Myocyte (in vitro differentiated cells): Measurements from ENCODE around the gene ATXN2. TPM values are rescaled to one million over a fixed set of nuclear protein-coding genes. Genes with fewer than 3 reads are reported as not detected.
A peak's percentile ranks its signal among the peaks of the same experiment; 100 is the strongest.
"Not testable (repeated sequence)": the region's sequence is repeated elsewhere in the genome, so short reads cannot be mapped to it uniquely, and the experiment has no call there.

ENCODE experiments used
- DNase-seq: peaks from one replicate; pipeline ENCODE4 v3.0.0-alpha.2; 2012; ENCODE audit warnings: low read depth
- total RNA-seq: library from RNA; depleted of rRNA; stranded (reverse); fragments of >200 nt; gene quantifications from 2 replicates; pipeline ENCODE4 v1.2.3, GENCODE V29; 2014

Gene ATXN2
- total RNA-seq, 1 donor from 2014 or later: 18.3 TPM

DNA sequence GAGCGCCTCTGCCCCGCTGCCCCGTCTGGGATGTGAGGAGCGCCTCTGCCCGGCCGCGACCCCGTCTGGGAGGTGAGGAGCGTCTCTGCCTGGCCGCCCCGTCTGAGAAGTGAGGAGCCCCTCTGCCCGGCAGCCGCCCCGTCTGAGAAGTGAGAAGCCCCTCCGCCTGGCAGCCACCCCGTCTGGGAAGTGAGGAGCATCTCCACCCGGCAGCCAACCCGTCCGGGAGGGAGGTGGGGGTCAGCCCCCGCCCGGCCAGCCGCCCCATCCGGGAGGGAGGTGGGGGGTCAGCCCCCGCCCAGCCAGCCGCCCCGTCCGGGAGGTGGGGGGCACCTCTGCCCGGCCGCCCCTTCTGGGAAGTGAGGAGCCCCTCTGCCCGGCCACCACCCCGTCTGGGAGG, 91.9 kb downstream of the ATXN2 start:
- DNase-seq: not testable (repeated sequence)

DNA sequence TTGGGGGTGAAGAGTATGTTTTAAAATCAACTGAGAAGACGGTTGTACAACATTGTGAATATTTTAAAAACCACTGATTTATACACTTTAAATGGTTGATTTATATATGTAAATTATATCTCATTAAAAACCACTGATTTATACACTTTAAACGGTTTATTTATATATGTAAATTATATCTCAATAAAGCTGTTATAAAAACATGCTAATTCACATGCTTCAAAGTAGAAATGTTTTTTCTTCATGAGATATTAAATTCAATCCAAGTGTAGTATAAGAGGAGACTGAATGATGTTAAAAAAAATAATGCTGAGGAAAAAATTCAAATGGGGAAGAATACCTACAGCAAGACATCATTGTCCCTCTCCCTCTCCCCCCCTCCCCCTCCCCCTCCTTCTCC, 92.9 kb downstream of the ATXN2 start:
- DNase-seq: no peak

DNA sequence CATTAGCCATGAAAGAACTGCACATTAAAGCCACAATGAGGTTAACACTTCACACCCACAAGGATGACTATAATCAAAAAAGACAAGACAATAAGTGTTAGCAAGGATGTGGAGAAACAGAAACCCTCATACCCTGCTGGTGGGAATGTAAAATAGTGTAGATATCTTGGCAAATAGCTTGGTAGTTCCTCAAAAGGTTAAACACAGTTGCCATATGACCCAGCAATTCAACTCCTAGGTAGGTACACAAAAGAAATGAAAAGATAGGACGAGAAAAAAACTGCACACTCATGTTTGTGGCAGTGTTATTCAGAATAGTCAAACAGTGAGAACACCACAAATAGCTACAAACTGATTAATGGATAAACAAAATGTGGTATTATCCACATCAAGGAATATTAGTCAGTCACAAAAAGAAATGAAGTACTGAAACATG, 93.5 kb downstream of the ATXN2 start:
- DNase-seq: peak; percentile 20

DNA sequence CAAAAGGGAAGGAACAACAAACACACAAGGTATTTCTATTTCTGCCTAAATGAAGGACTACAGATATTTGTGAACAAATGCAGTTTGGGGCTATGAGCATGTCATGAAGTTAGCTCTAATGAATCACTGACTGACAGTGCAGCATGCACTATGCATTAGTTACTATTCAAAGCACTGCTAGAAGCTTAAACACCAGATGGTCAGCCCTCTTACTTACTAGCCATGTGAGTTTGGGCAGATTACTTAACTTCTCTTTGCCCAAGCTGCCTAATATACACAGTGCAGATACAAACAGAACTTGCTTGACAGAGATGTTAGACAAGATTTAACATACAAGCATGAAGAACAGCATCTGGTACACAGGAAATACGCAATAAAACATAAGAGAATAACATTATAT, 96.0 kb downstream of the ATXN2 start:
- peak; percentile 34 for DNase-seq

DNA sequence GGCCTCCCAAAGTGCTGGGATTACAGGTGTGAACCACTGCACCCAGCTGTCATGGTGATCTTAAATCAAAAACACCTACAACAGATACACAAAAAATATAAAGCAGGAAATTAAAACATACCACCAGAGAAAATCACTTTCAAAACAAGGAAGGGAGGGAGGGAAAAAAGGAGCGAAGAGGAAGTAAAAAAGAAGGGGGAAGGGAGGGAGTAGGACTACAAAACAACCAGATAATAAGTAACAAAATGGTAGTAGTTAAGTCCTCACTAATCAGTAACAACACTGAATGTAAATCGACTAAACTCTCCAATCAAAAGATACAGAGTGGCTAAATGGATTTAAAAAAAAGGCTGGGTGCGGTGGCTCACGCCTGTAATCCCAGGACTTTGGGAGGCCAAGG, 104.4 kb downstream of the ATXN2 start:
- DNase-seq: no peak

DNA sequence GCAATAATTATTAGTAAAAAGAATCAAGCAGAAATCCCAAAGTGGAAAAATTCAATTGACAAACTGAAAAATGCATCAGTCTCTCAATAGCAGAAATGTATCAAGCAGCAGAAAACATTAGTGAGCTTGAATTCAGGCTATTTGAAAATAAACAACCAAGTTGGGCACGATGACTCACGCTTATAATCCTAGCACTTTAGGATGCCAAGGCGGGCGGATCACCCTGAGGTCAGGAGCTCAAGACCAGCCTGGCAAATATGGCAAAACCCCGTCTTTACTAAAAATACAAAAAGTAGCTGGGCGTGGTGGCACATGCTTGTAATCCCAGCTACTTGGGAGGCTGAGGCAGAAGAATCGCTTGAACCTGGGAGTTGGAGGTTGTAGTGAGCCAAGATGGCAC, 106.1 kb downstream of the ATXN2 start:
- peak; percentile 73 for DNase-seq

DNA sequence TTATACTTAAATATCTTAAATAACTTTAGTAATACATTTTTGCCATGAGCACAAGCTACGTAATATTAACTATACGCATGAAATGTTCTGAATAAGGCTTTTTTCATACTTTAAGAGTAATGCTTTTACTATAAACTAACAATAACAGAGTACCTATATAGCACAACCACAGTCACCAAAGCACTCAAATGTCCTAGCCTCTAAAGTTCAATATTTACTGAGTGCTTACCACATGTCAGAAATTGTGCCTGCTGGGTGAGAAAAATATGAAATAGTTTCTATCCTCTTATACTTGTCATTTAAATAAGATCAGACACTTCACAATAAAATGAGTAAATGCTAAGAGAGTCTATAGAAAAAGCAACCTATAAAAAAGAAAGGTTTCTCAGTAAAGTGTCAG, 110.3 kb downstream of the ATXN2 start:
- DNase-seq: no peak

DNA sequence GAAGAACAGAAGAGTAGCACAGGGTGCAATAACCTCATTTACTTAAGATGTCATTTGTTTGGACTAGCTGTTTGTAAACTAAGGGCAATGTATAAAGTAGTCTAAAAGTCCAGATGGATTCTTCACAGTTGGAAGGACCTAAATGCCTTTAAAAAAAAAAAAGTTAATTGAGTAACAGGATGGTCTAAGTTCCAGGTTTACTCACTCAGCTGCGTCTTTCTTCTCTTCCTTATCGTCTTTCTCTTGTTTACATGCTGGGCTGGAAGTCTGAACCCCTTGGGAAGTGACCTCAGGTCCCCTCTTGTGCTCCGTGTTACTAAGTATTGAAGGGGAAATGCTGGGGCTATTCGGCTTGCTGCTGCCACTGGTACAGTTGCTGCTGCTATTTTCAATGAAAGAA, 110.8 kb downstream of the ATXN2 start:
- DNase-seq: no peak

DNA sequence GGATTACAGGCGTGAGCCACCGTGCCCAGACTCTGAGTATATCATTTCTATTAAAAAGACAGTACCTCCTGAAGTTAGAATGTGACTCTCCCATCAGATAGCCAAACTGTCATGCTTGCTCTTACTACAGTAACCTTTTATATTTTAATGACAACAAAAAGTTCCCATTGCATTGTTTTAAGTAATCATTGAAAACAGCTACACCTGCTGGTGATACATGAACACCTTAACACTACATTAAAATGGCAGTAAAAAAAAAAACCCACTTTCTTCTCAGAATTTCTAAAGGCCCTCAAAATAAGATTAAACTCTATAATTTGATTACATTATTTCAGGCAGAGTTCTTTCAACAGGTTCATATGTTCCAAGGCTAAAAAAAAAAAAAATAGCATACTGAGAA, 116.7 kb downstream of the ATXN2 start:
- no peak for DNase-seq

DNA sequence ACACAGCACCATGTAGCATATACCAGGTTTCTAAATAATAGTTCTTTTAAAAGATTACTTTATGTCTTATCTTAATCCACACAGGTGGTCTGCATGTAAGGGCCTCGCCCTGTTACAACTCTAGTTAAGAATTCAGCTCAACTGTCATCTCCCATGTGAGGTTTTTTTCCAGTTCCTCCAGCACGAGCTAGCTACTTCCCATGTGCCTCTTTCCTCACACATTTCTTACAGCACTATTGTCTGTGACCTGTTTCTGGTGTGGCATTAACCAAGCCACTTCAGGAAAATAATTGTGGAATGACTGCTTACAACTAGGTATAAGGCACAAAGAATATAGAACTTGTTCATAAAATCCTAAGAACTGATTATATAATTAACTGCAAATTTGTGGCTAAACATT, 127.9 kb downstream of the ATXN2 start:
- DNase-seq: no peak

DNA sequence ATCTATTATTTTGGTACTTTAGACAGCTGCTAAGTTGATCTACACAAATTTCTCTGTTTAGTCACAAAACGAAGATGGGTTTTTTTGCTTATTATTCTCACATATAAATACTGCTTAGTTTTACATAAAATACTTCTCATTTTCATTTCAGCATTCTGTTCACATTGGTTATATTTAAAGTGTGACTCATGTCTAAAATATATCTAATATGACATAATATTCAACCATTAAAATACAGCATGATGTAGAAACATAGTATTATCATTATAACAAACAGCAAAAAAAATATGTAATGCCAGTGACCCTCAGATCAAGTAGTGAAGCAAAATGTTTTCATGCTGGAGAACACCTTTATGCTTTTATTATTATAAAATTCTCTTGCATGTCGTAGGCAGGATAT, 129.7 kb downstream of the ATXN2 start:
- DNase-seq: no peak

DNA sequence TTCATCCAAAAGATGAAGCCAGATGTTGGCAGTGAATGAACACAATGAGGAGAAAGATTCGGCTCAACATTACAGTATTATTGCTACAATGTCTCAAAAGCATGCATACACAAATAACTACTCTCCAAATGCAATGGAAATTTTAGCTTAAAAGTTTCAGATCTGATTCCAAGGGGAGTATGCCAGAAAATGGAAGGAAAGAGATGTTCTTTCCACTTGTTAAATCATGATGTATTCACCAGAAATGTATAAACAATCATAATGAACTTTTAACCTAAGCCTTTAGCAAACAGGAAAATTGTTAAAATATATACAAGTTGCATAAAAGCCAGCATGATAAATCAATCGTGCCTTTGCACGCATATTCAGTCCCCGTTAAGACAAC, 131.3 kb downstream of the ATXN2 start:
- DNase-seq: no peak

DNA sequence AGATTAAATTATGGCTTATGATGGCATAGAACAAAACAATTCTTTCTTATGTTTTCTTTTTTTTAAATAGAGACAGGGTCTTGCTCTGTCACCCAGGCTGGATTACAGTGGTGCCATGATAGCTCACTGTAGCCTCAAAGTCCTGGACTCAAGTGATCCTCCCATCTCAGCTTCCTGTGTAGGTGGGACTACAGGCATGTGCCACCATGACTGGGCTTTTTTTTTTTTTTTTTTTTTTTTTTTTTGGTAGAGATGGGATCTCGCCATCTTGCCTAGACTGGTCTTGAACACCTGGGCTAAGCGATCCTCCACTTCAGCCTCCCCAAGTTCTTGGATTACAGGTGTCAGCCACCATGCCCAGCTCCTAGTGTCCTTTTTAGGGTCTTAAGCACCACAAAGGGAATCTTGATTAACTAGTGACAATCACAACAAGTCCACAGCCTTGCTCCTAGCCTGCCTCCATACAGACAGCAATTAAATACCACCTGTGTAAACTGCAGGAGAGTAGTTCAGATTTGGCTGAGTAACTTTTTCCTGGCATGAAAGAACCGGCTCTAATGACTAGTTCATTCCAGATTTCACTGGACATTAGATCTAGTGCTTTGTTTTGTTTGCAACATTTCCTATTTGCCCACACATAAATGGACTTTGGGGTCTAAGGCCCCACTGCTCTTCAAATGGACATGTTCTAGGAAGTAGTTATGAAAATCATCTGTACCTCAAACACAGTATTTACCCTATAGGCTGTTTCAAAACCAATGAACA, 131.8 kb downstream of the ATXN2 start:
- no peak for DNase-seq

DNA sequence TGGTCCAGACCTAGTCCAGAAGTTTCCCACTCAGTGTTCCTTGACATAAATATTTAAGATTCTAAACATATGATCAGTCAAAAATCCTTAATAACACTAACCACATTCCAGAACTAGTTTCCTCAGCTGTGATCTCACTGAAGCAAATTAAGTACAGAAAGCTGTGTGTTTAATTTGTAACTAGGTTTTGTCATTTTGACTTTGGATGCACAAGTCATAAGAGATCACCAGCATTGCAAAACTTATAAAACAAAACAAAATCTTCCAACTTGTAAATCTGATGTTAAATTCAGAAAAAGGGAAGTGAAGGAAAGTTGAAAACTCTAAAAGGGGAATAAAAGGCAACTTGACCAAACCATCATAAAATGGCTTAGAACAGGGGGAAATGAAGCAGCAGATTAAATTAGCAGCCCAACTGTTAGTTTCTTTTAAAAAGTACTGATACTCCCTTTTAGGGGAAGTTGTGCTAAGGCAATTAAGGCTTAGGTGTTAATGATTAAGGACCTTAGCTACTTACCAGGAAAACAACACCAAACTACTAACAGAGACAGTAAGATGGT, 136.8 kb downstream of the ATXN2 start:
- no peak for DNase-seq

DNA sequence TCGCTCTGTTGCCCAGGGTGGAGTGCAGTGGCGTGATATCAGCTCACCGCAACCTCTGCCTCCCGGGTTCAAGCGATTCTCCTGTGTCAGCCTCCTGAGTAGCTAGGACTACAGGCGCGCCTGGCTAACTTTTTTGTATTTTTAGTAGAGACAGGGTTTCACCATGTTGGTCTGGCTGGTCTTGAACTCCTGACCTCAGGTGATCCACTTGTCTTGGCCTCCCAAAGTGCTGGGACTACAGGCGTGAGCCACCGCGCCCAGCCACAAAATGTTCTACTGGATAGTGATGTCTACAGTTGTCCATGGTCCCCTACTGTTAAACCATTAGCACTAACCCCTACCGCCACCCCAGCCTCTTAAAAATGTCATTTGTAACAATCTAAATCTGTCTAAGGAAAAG, 139.0 kb downstream of the ATXN2 start:
- DNase-seq: not testable (repeated sequence)

DNA sequence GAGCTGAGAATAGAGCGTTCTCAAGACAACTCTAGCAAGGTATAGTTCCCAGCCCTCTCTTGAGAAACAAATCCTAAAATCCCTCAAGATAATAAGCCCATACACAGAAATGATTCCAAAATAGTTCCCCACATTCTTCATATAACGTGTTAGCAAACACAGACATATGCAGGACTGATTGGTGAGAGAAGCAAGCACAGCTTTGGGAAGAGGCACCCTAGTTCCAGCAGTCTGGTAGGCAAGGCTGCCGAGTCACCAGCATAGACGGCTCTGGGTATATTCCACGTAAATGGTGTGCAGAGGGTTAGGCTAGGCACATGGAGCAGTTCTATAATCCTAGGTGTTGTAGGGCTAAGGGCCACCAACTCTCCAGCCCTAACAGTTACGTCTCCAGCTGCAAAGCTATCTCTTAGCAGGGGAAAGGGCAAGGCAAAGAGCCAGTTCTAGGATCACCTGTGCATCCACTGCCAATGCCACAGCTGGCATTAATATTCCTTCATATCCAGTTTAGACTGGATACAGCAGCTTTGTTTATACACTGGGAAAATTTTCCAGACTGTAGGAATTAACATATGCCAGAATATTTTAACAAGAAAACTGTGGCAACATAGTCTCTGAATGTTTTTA, 140.5 kb downstream of the ATXN2 start:
- no peak for DNase-seq

DNA sequence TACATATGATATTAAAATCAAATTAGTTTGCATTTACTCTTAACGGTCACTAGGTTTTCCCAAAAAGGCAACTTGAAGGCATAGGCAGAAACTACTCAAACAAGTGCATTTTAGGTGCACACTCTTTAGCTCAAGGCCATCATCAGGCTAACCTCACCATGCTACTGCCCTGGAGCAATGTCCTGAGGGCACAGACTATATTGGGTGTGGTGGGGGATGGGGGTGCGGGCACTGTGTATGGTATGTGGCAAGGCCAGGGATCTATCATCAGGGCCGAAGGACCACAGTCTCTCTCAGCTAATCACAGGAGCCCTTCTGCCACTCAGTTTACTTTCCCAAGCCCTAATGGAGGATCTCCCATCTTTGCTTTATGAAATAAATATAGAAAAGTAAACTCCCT, 141.5 kb downstream of the ATXN2 start:
- no peak for DNase-seq

DNA sequence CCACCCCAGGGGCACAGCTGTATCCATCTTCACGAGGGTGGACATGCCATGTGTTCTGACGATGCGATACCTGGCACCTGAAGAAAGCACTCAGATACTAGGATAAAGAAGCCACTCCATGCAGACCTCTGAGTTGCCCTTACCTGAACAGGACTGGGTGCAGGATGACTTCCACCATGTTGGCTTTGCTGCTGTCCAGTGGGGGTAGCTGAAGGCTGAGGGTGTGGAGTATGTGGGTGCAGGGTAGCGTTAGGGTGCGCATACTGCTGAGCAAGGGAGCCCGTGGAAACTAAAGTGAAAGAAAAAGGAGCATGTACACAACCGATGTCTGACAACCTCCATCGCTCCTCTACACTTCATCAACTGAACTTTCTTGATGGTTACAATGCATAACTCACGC, 142.0 kb downstream of the ATXN2 start:
- DNase-seq: no peak

DNA sequence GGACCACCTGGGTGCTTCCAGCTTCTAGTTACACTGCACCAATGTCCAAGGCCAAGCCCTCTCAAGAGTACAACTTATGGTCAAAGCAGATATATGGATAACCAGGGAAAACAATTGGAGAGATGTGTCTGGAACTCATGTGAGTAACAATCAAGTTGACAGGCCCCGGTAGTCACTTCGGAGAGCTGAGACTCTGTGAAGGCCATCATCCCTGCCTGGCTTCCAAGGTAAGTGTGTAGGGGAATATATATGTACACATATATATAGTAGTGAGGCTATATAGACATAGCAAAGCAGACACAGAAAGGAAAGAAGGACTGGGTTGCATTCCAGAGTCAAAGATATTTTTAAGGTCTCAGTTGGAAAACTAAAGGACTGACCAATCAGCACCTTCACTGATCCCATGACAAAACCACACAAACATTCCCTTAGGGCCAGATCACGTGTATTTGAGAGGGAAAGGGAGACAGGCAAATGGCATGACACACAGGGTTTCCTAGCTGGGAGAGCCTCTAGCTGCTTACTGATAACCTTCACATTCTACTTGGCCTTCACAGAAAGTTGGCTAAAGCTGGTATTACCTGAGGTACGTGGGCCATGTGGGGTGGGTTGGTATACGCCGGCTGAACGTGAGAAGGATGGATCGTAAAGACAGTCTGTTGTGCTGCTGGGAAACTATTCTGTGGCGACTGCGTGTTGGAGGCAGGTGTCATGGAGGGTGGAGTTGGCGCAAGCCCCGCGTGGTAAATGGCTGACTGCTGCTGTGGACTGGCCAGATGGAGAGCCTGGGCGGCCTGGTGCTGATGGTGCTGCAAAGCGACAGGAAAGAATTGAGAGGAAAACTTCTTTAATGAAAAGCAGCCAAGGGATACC, 143.4 kb downstream of the ATXN2 start:
- DNase-seq: peak; percentile 89

DNA sequence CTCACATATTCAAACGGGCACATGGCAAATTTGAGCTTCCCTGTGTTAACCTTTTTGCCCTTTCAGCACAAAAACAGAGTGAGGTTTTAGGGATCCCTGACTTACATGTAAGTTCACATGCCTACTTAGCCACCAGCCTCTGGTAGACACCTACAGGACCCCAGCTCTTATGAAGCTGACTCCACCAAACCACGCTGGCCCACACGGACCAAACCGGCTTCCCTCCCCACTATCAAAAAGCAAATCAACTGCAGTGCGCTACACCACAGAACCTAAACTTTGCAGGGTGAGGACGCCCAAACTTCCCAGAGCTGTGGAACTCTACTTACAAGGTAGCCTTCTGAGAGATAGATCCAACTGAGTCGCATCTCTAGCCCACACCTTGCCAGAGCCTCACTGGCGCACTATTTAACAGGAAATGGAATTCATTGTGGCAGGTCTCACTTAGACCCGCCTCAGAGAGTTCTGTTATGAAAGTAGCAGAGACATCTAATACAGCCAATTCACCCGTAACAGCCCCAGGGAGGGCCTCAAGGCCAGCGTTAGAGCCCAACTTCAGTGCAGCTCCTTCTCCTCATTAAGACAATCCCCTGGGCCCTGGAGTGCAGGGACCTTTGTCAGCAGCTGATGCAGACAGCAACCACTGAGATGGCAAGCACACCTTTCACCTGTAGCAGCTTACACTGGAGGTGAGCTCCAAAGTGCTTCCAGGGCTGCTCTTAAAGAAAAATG, 144.2 kb downstream of the ATXN2 start:
- no peak for DNase-seq

DNA sequence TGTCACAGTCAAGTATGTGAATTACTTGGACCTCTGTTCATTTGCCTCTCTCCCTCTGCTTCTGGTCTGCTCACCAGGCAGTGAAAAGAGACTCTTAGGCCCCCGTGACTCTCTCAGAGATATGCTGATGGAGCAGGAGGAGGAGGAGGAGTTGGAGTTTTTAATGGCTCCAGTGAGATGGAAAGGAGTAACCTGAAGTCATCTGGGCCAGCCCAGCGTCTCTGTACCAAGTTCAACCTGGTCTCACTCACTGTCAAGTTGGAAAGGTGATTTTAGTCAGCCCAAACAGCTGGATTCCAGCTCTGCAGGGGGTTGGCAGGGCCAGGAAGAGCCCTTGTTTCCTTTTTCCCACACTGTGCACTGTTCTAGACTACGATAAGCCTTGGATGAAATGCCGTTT, 144.8 kb downstream of the ATXN2 start:
- DNase-seq: no peak
